ENCODE data around the gene OR4D2. TPM values are rescaled to one million over a fixed set of nuclear protein-coding genes. Genes with fewer than 3 reads are reported as not detected.
"Not testable (repeated sequence)": the region's sequence is repeated elsewhere in the genome, so short reads cannot be mapped to it uniquely, and the experiment has no call there.

Gene OR4D2
- total RNA-seq, result not detected in 2 replicates

- Histone ChIP-seq H3K4me3 (ENCODE audit: low read depth, low read length) (no peak within 1 kb of the TSS), H3K36me3 (ENCODE audit: control insufficient read depth, insufficient read depth, low read length) (no peaks in the 10 kb centered on the region), H3K27me3 (ENCODE audit: control insufficient read depth, insufficient read depth, low read length) (peaks cover 2% of the 10 kb centered on the region)
- DNase-seq (ENCODE audit: low read depth) (no peak), FAIRE-seq (peak; percentile 68)
- no peak for TF ChIP-seq CTCF (IDR thresholded peaks at IDR 0.05; ENCODE audit: insufficient read depth, low read length, severe bottlenecking)
Observed at GRCh38 chr17:58166682-58167081, at the start of gene OR4D2. TSS of gene OR4D2 (plus strand) at chr17:58166982. CDS start at chr17:58169656, 2,674 bp downstream.

GRCh38 chr17:58117382-58117781 is 49.4 kb upstream of the OR4D2 start:
- no peak for TF ChIP-seq CTCF (IDR thresholded peaks at IDR 0.05; ENCODE audit: insufficient read depth, low read length, severe bottlenecking)
- DNase-seq (ENCODE audit: low read depth) (no peak), FAIRE-seq (peak; percentile 77)
- no peaks in the 10 kb centered on the region for H3K27me3 ChIP-seq (ENCODE audit: control insufficient read depth, insufficient read depth, low read length)
- no peaks in the 10 kb centered on the region for H3K36me3 ChIP-seq (ENCODE audit: control insufficient read depth, insufficient read depth, low read length)
- no peak overlapping the region for H3K4me3 ChIP-seq (ENCODE audit: low read depth, low read length)

GRCh38 chr17:58119491-58119890 is 47.3 kb upstream of the OR4D2 start:
- no peak for TF ChIP-seq CTCF (IDR thresholded peaks at IDR 0.05; ENCODE audit: insufficient read depth, low read length, severe bottlenecking)
- no peak for FAIRE-seq

GRCh38 chr17:58120195-58120822 is 46.5 kb upstream of the OR4D2 start:
- no peak overlapping the region for H3K4me3 ChIP-seq (ENCODE audit: low read depth, low read length)
- DNase-seq (ENCODE audit: low read depth) (peak; percentile 58), FAIRE-seq (no peak)
- no peaks in the 10 kb centered on the region for H3K27me3 ChIP-seq (ENCODE audit: control insufficient read depth, insufficient read depth, low read length)
- TF ChIP-seq CTCF (IDR thresholded peaks at IDR 0.05; ENCODE audit: insufficient read depth, low read length, severe bottlenecking), result no peak
- H3K36me3 ChIP-seq (ENCODE audit: control insufficient read depth, insufficient read depth, low read length), result no peaks in the 10 kb centered on the region

More at GRCh38 chr17:58119491-58119890, 47.3 kb upstream of the OR4D2 start:
- Histone ChIP-seq H3K4me3 (ENCODE audit: low read depth, low read length) (no peak overlapping the region), H3K27me3 (ENCODE audit: control insufficient read depth, insufficient read depth, low read length) (no peaks in the 10 kb centered on the region), H3K36me3 (ENCODE audit: control insufficient read depth, insufficient read depth, low read length) (no peaks in the 10 kb centered on the region)
- no peak for DNase-seq (ENCODE audit: low read depth)

GRCh38 chr17:58121925-58122324 is 44.9 kb upstream of the OR4D2 start:
- DNase-seq (ENCODE audit: low read depth) (peak; percentile 35), FAIRE-seq (no peak)
- Histone ChIP-seq H3K36me3 (ENCODE audit: control insufficient read depth, insufficient read depth, low read length) (no peaks in the 10 kb centered on the region), H3K4me3 (ENCODE audit: low read depth, low read length) (no peak overlapping the region), H3K27me3 (ENCODE audit: control insufficient read depth, insufficient read depth, low read length) (no peaks in the 10 kb centered on the region)
- peak; percentile 24 for TF ChIP-seq CTCF (IDR thresholded peaks at IDR 0.05; ENCODE audit: insufficient read depth, low read length, severe bottlenecking)

- TF ChIP-seq CTCF (IDR thresholded peaks at IDR 0.05; ENCODE audit: insufficient read depth, low read length, severe bottlenecking), result no peak
- no peaks in the 10 kb centered on the region for H3K36me3 ChIP-seq (ENCODE audit: control insufficient read depth, insufficient read depth, low read length)
- no peaks in the 10 kb centered on the region for H3K27me3 ChIP-seq (ENCODE audit: control insufficient read depth, insufficient read depth, low read length)
- H3K4me3 ChIP-seq (ENCODE audit: low read depth, low read length), result no peak overlapping the region
- FAIRE-seq (no peak), DNase-seq (ENCODE audit: low read depth) (no peak)
Observed at GRCh38 chr17:58127846-58128245, 38.9 kb upstream of the OR4D2 start.

- not testable (repeated sequence) for FAIRE-seq; H3K27me3 ChIP-seq (ENCODE audit: control insufficient read depth, insufficient read depth, low read length); DNase-seq (ENCODE audit: low read depth); H3K36me3 ChIP-seq (ENCODE audit: control insufficient read depth, insufficient read depth, low read length); H3K4me3 ChIP-seq (ENCODE audit: low read depth, low read length)
Observed at GRCh38 chr17:58132697-58133096, 34.1 kb upstream of the OR4D2 start.

All from bronchial epithelial cell (primary cell).